A673 (cell line): ENCODE measurements around the gene ABO.

Source experiments
- EZH2 ChIP-seq: fragments of 200-600 bp; sonication (generic); IDR thresholded peaks from 2 replicates; pipeline ENCODE4 v1.6.1; 2017; ENCODE audit warnings: borderline replicate concordance, low read depth, mild to moderate bottlenecking, mixed read lengths, antibody characterized with exemption, low read length; ENCODE audit not compliant: poor library complexity, severe bottlenecking
- TF ChIP-seq, protein P1 (sequence below): fragments of 300-800, 200-600 bp; sonication (generic); conservative IDR thresholded peaks from 2 replicates; pipeline ENCODE4 v1.5.1; 2017; ENCODE audit warnings: low read depth, mild to moderate bottlenecking, antibody characterized with exemption, low read length, moderate library complexity, mixed read lengths

DNA sequence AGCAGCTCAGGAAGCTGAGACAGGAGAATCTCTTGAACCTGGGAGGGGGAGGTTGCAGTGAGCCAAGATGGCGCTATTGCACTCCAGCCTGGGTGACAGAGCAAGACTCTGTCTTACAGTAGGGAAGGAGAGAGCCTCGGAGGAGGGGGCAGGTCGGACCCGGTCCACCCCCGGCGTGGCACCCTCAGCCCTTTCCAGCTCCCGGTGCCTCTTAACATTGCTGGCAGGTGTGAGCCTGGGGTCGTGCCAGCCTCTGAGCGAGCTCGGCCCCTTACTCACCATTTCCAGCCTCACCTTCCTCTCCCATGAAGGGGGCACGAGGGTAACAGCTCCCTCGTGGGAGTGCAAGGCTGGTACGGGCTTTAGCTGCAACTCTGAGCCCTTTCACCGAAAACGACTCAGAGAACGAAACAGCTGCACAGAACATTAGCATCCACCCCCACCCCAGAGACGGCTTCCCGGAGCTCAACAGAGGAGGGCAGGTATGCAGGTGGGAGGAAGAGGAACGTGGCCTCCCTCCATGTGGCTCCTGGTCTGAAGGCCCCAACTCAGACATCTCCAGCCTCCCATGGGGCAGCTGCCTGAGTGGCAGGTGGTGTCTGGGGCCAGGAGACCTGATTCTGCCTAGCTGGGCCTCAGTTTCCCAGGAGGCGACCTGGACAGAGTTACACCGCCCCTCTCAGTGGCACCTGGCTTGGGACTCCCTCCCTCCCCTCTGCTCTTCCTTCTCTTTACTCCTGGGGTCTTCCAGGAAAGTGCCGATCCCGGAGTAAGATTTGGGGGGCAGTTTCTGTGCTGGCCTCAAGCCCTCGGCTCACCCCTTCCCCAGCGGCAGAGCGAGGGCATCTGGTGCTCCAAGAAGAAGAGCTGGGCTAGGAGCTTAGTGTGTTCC, 28.5 kb upstream of the ABO start:
- TF ChIP-seq, protein P1, sequence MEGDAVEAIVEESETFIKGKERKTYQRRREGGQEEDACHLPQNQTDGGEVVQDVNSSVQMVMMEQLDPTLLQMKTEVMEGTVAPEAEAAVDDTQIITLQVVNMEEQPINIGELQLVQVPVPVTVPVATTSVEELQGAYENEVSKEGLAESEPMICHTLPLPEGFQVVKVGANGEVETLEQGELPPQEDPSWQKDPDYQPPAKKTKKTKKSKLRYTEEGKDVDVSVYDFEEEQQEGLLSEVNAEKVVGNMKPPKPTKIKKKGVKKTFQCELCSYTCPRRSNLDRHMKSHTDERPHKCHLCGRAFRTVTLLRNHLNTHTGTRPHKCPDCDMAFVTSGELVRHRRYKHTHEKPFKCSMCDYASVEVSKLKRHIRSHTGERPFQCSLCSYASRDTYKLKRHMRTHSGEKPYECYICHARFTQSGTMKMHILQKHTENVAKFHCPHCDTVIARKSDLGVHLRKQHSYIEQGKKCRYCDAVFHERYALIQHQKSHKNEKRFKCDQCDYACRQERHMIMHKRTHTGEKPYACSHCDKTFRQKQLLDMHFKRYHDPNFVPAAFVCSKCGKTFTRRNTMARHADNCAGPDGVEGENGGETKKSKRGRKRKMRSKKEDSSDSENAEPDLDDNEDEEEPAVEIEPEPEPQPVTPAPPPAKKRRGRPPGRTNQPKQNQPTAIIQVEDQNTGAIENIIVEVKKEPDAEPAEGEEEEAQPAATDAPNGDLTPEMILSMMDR = no peak
- TF ChIP-seq EZH2 = no peak
